ENCODE results near the gene SMAD1. TPM values are rescaled to one million over a fixed set of nuclear protein-coding genes. Genes with fewer than 3 reads are reported as not detected.

SMAD1 gene
- total RNA-seq, 1 donor = 36.0 TPM

- H3K4me3 ChIP-seq (ENCODE audit: low read depth, low read length) = no peak overlapping the region
- no peak for TF ChIP-seq CTCF (IDR thresholded peaks at IDR 0.05; ENCODE audit: insufficient read depth, low read length)
- no peak for DNase-seq (ENCODE audit: low read depth)
Observed at GRCh38 chr4:145533961-145534360, 52.3 kb downstream of the SMAD1 start.

GRCh38 chr4:145535202-145535601, 53.5 kb downstream of the SMAD1 start:
- no peak for TF ChIP-seq CTCF (IDR thresholded peaks at IDR 0.05; ENCODE audit: insufficient read depth, low read length)
- H3K4me3 ChIP-seq (ENCODE audit: low read depth, low read length) = no peak overlapping the region
- no peak for DNase-seq (ENCODE audit: low read depth)

- no peak for TF ChIP-seq CTCF (IDR thresholded peaks at IDR 0.05; ENCODE audit: insufficient read depth, low read length)
- peak; percentile 40 for DNase-seq (ENCODE audit: low read depth)
- no peak overlapping the region for H3K4me3 ChIP-seq (ENCODE audit: low read depth, low read length)
Observed at GRCh38 chr4:145536044-145536443, 54.4 kb downstream of the SMAD1 start.

- DNase-seq (ENCODE audit: low read depth) = no peak
- no peak for TF ChIP-seq CTCF (IDR thresholded peaks at IDR 0.05; ENCODE audit: insufficient read depth, low read length)
Observed at GRCh38 chr4:145538596-145538995, 56.9 kb downstream of the SMAD1 start.

GRCh38 chr4:145539671-145540070, 58.0 kb downstream of the SMAD1 start:
- H3K4me3 ChIP-seq (ENCODE audit: low read depth, low read length) = no peak overlapping the region
- TF ChIP-seq CTCF (IDR thresholded peaks at IDR 0.05; ENCODE audit: insufficient read depth, low read length) = no peak
- DNase-seq (ENCODE audit: low read depth) = no peak

More at GRCh38 chr4:145538596-145538995, 56.9 kb downstream of the SMAD1 start:
- no peak overlapping the region for H3K4me3 ChIP-seq (ENCODE audit: low read depth, low read length)

GRCh38 chr4:145540235-145540634, 58.6 kb downstream of the SMAD1 start:
- no peak for TF ChIP-seq CTCF (IDR thresholded peaks at IDR 0.05; ENCODE audit: insufficient read depth, low read length)
- no peak overlapping the region for H3K4me3 ChIP-seq (ENCODE audit: low read depth, low read length)
- DNase-seq (ENCODE audit: low read depth) = peak; percentile 42

- DNase-seq (ENCODE audit: low read depth) = no peak
Observed at GRCh38 chr4:145541346-145541745, 59.7 kb downstream of the SMAD1 start.

More at GRCh38 chr4:145541346-145541745, 59.7 kb downstream of the SMAD1 start:
- no peak overlapping the region for H3K4me3 ChIP-seq (ENCODE audit: low read depth, low read length)
- TF ChIP-seq CTCF (IDR thresholded peaks at IDR 0.05; ENCODE audit: insufficient read depth, low read length) = no peak
